ENCODE measurements around the gene LNX1.
A peak's percentile ranks its signal among the peaks of the same experiment; 100 is the strongest.

The LNX1 gene
- long read RNA-seq, partial matches to known transcripts = 0 of 1 reads
- long read RNA-seq, other reads (novel, unspliced or antisense) = 1 of 1 reads

DNA sequence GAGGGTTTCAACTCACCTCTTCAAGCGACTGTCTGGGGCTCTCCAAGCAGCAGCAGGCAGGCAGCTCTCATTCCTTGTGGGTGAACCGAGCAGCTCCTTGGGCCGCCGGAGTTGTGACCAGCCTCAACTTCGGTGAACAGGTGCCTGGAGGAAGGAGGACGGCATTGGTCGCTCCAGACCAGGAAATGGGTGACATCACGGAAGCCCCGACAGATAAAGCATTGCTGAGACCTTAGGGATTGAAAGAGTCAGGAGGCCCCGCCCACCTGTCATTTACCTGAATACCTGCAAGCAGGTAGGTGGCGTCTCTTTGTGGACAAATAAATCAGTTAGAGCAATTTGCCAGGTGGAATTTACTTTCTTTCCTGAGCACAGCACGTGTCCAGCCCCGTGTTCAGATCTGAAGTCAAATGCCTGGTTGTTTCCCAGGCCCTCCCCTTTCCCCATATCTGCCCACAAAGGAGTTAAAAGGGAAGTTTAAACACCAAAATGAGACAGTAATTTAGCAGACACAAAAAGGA is at the start of gene LNX1:
LNX1 (minus strand) TSS at position 115 of the 521 bp plus-strand sequence. CDS start 17,484 bp downstream, outside the sequence.
- peak in 1 of 2 experiments; percentile 22 for DNase-seq (ENCODE audit: low read depth in 1 of 2, low spot score in 1 of 2)
- Histone ChIP-seq H3K27me3 (ENCODE audit: insufficient read depth, poor library complexity, severe bottlenecking) (peaks cover 7% of the 10 kb centered on the region), H3K27ac (replicated peaks) (no peak within 1 kb of the TSS), H3K4me3 (replicated peaks; ENCODE audit: insufficient read depth, low read length) (no peak within 1 kb of the TSS)
- TF ChIP-seq, protein P1, sequence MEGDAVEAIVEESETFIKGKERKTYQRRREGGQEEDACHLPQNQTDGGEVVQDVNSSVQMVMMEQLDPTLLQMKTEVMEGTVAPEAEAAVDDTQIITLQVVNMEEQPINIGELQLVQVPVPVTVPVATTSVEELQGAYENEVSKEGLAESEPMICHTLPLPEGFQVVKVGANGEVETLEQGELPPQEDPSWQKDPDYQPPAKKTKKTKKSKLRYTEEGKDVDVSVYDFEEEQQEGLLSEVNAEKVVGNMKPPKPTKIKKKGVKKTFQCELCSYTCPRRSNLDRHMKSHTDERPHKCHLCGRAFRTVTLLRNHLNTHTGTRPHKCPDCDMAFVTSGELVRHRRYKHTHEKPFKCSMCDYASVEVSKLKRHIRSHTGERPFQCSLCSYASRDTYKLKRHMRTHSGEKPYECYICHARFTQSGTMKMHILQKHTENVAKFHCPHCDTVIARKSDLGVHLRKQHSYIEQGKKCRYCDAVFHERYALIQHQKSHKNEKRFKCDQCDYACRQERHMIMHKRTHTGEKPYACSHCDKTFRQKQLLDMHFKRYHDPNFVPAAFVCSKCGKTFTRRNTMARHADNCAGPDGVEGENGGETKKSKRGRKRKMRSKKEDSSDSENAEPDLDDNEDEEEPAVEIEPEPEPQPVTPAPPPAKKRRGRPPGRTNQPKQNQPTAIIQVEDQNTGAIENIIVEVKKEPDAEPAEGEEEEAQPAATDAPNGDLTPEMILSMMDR (IDR thresholded peaks at IDR 0.05; ENCODE audit: insufficient read depth, low read length) = no peak
- TF ChIP-seq GABPA (IDR thresholded peaks at IDR 0.05; ENCODE audit: low read depth) = no peak
- no peak for TF ChIP-seq POLR2AphosphoS5 (IDR thresholded peaks at IDR 0.05; ENCODE audit: low read depth)
- TF ChIP-seq SPI1 (IDR thresholded peaks at IDR 0.05; ENCODE audit: borderline replicate concordance, low read depth) = no peak
- TF ChIP-seq, protein P2, sequence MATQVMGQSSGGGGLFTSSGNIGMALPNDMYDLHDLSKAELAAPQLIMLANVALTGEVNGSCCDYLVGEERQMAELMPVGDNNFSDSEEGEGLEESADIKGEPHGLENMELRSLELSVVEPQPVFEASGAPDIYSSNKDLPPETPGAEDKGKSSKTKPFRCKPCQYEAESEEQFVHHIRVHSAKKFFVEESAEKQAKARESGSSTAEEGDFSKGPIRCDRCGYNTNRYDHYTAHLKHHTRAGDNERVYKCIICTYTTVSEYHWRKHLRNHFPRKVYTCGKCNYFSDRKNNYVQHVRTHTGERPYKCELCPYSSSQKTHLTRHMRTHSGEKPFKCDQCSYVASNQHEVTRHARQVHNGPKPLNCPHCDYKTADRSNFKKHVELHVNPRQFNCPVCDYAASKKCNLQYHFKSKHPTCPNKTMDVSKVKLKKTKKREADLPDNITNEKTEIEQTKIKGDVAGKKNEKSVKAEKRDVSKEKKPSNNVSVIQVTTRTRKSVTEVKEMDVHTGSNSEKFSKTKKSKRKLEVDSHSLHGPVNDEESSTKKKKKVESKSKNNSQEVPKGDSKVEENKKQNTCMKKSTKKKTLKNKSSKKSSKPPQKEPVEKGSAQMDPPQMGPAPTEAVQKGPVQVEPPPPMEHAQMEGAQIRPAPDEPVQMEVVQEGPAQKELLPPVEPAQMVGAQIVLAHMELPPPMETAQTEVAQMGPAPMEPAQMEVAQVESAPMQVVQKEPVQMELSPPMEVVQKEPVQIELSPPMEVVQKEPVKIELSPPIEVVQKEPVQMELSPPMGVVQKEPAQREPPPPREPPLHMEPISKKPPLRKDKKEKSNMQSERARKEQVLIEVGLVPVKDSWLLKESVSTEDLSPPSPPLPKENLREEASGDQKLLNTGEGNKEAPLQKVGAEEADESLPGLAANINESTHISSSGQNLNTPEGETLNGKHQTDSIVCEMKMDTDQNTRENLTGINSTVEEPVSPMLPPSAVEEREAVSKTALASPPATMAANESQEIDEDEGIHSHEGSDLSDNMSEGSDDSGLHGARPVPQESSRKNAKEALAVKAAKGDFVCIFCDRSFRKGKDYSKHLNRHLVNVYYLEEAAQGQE (IDR thresholded peaks at IDR 0.05; ENCODE audit: insufficient replicate concordance, low read depth) = no peak

DNA sequence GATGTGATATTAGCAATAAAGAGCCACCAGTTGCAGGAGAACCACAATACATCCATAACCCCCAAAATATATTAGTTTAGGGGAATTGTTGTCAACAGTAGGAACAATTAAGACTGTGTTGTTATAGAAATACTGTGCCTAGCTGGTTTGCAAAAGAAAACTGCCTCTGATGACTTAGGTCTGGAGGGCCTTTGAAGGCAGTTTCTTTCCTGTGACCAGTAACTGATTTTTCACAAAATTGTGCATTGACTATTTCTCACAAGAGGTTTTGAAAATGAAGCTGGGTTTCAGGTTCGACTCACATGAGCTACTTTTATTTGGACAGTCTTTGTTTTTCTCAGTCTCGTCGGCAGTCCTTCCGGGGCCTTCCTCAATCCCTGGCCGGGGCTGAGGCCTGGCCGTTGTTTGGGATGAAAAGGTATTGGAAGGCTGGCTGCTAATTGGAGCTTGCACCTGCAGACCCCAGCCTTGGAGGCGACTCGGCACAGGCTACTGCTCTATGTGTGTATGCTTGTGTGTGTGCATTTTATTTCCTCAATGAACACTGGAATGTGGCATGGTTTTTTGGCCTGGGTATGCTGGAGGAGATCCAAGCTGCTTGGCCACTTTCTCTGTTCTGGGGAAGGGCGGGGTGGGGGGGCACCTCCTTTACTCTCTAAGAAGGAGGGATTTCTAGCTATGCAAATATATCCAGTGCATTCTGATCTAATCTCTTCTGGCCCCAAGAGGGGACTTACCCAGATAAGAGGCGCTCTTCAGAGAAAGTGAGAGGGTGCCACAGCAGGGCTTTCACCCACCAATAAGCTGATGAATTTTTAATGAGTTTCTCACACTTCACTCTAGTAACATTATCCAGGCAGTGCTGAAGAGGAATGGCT is 49.5 kb upstream of the LNX1 start:
- Histone ChIP-seq H3K4me3 (replicated peaks; ENCODE audit: insufficient read depth, low read length) (no peak overlapping the region), H3K27me3 (ENCODE audit: insufficient read depth, poor library complexity, severe bottlenecking) (no peaks in the 10 kb centered on the region), H3K27ac (replicated peaks) (no peak overlapping the region)
- TF ChIP-seq GABPA (IDR thresholded peaks at IDR 0.05; ENCODE audit: low read depth) = no peak
- DNase-seq (ENCODE audit: low read depth in 1 of 2, low spot score in 1 of 2) = no peak

DNA sequence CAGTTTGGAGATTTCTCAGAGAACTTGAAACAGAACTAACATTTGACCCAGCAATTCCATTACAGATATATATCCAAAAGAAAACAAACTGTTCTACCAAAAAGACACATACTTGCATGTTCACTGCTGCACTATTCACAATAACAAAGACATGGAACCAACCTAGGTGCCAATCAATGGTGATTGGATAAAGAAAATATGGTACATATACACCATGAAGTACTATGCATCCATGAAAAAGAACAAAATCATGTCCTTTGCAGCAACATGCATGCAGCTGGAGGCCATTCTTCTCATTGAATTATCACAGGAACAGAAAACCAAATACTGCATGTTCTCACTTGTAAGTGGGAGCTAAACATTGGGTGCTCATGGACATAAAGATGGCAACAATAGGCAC is 47.6 kb upstream of the LNX1 start:
- H3K27me3 ChIP-seq (ENCODE audit: insufficient read depth, poor library complexity, severe bottlenecking) = no peaks in the 10 kb centered on the region
- TF ChIP-seq, protein P1 (IDR thresholded peaks at IDR 0.05; ENCODE audit: insufficient read depth, low read length) = no peak
- TF ChIP-seq SPI1 (IDR thresholded peaks at IDR 0.05; ENCODE audit: borderline replicate concordance, low read depth) (no peak), GABPA (IDR thresholded peaks at IDR 0.05; ENCODE audit: low read depth) (no peak), POLR2AphosphoS5 (IDR thresholded peaks at IDR 0.05; ENCODE audit: low read depth) (no peak)
- TF ChIP-seq, protein P2 (IDR thresholded peaks at IDR 0.05; ENCODE audit: insufficient replicate concordance, low read depth) = no peak
- no peak for DNase-seq (ENCODE audit: low read depth in 1 of 2, low spot score in 1 of 2)
- H3K4me3 ChIP-seq (replicated peaks; ENCODE audit: insufficient read depth, low read length) = no peak overlapping the region
- H3K27ac ChIP-seq (replicated peaks) = no peak overlapping the region

DNA sequence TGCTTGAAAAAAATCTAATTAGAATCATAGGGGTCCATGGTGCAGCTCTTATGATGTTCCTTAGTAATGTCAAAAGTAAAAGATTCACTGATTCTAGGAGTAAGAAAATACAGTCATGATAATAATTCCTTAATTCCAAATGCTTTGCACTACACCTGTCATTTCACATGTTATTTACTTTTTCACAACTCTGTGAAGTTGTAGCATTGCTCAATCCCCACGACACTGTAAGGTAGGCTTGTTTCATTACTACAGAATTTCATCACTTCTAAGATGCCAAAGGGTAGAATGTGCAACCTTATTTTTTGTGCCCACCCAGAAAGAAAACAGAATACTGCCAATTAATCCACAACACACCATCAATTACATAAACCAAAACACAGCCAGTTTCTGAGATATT is 46.1 kb upstream of the LNX1 start:
- no peaks in the 10 kb centered on the region for H3K27me3 ChIP-seq (ENCODE audit: insufficient read depth, poor library complexity, severe bottlenecking)
- no peak overlapping the region for H3K4me3 ChIP-seq (replicated peaks; ENCODE audit: insufficient read depth, low read length)
- no peak overlapping the region for H3K27ac ChIP-seq (replicated peaks)
- DNase-seq (ENCODE audit: low read depth in 1 of 2, low spot score in 1 of 2) = no peak
- TF ChIP-seq GABPA (IDR thresholded peaks at IDR 0.05; ENCODE audit: low read depth) (no peak), POLR2AphosphoS5 (IDR thresholded peaks at IDR 0.05; ENCODE audit: low read depth) (no peak), SPI1 (IDR thresholded peaks at IDR 0.05; ENCODE audit: borderline replicate concordance, low read depth) (no peak)
- TF ChIP-seq, protein P2 (IDR thresholded peaks at IDR 0.05; ENCODE audit: insufficient replicate concordance, low read depth) = no peak
- TF ChIP-seq, protein P1 (IDR thresholded peaks at IDR 0.05; ENCODE audit: insufficient read depth, low read length) = no peak

Measured in HL-60 (cell line).